Neural cell (in vitro differentiated cells): ENCODE measurements around the gene PAOX. TPM values are rescaled to one million over a fixed set of nuclear protein-coding genes. Genes with fewer than 3 reads are reported as not detected.
"Not testable (repeated sequence)": the region's sequence is repeated elsewhere in the genome, so short reads cannot be mapped to it uniquely, and the experiment has no call there.

Source experiments
- H2AFZ ChIP-seq: fragments of 200-600, 300-800 bp; sonication (generic), shearing (Covaris generic); 2 replicates; pipeline ENCODE4 v1.6.0; 2014; ENCODE audit warnings: low read depth, mild to moderate bottlenecking, antibody characterized with exemption, low read length, moderate library complexity
- H3F3A ChIP-seq: fragments of 200-600 bp; shearing (Covaris generic); 2 replicates; pipeline ENCODE4 v1.6.1; 2016; ENCODE audit warnings: mild to moderate bottlenecking, moderate library complexity, mixed read lengths, antibody characterized with exemption, low read length; ENCODE audit not compliant: insufficient read depth, poor library complexity, severe bottlenecking
- H3K27ac ChIP-seq: fragments of 200-600, 300-800 bp; sonication (generic), shearing (Covaris generic); 2 replicates; pipeline ENCODE4 v1.5.1; 2014; ENCODE audit warnings: mild to moderate bottlenecking, low read length, moderate library complexity
- H3K27me3 ChIP-seq: fragments of 300-800, 200-600 bp; sonication (generic), shearing (Covaris generic); 2 replicates; pipeline ENCODE4 v1.6.0; 2014; ENCODE audit warnings: mild to moderate bottlenecking, low read depth, low read length, moderate library complexity; ENCODE audit not compliant: insufficient read depth
- H3K36me3 ChIP-seq: fragments of 300-800, 200-600 bp; sonication (generic), shearing (Covaris generic); 2 replicates; pipeline ENCODE4 v1.5.1; 2014; ENCODE audit warnings: mild to moderate bottlenecking, antibody characterized with exemption, low read length, moderate library complexity; ENCODE audit not compliant: insufficient read depth
- H3K4me2 ChIP-seq: fragments of 300-800, 200-600 bp; sonication (generic), shearing (Covaris generic); 2 replicates; pipeline ENCODE4 v1.6.0; 2014; ENCODE audit warnings: mild to moderate bottlenecking, low read length
- H3K4me3 ChIP-seq: fragments of 300-800, 200-600 bp; sonication (generic), shearing (Covaris generic); 2 replicates; pipeline ENCODE4 v1.5.1; 2014; ENCODE audit warnings: mild to moderate bottlenecking, low read length, moderate library complexity
- H3K79me2 ChIP-seq: fragments of 200-600 bp; shearing (Covaris generic); replicated peaks from 2 replicates; pipeline ENCODE4 v1.6.0; 2014; ENCODE audit warnings: mild to moderate bottlenecking, low read length, moderate library complexity; ENCODE audit not compliant: insufficient read depth
- H3K9ac ChIP-seq: fragments of 300-800, 200-600 bp; sonication (generic), shearing (Covaris generic); 2 replicates; pipeline ENCODE4 v1.6.1; 2016; ENCODE audit warnings: mild to moderate bottlenecking, low read length, mixed read lengths
- H3K9me2 ChIP-seq: fragments of 200-600 bp; shearing (Covaris generic); 2 replicates; pipeline ENCODE4 v1.6.1; 2016; ENCODE audit warnings: mild to moderate bottlenecking, low read length, mixed read lengths; ENCODE audit not compliant: insufficient read depth
- H3K9me3 ChIP-seq: fragments of 200-600, 300-800 bp; sonication (generic), shearing (Covaris generic); 2 replicates; pipeline ENCODE4 v1.6.1; 2016; ENCODE audit warnings: mild to moderate bottlenecking, mixed run types, low read length, moderate library complexity, mixed read lengths
- H4K20me1 ChIP-seq: fragments of 200-600 bp; shearing (Covaris generic); 2 replicates; pipeline ENCODE4 v1.6.1; 2016; ENCODE audit warnings: mild to moderate bottlenecking, mixed run types; ENCODE audit not compliant: insufficient read depth
- CTCF ChIP-seq: fragments of 450-650 bp; IDR thresholded peaks from 2 replicates; pipeline ENCODE4 v1.5.1; 2014; ENCODE audit warnings: antibody characterized with exemption, mild to moderate bottlenecking, moderate library complexity; ENCODE audit not compliant: poor library complexity, severe bottlenecking
- EP300 ChIP-seq: fragments of 450-650 bp; conservative IDR thresholded peaks from 2 replicates; pipeline ENCODE4 v1.6.1; 2014; ENCODE audit warnings: antibody characterized with exemption, mild to moderate bottlenecking, moderate library complexity; ENCODE audit not compliant: poor library complexity, severe bottlenecking
- EZH2 ChIP-seq: fragments of 200-600, 300-800 bp; shearing (Covaris generic), sonication (generic); IDR thresholded peaks from 2 replicates; pipeline ENCODE4 v1.6.1; 2014; ENCODE audit warnings: antibody characterized with exemption, low read length, borderline replicate concordance, mild to moderate bottlenecking; ENCODE audit not compliant: insufficient read depth, poor library complexity, severe bottlenecking
- MXI1 ChIP-seq: fragments of 450-650 bp; conservative IDR thresholded peaks from 2 replicates; pipeline ENCODE4 v1.6.1; 2014; ENCODE audit warnings: antibody characterized with exemption, mild to moderate bottlenecking; ENCODE audit not compliant: poor library complexity, severe bottlenecking
- POLR2AphosphoS5 ChIP-seq: IDR thresholded peaks from 2 replicates; pipeline ENCODE4 v1.6.1; 2012
- RAD21 ChIP-seq: fragments of 450-650 bp; conservative IDR thresholded peaks from 2 replicates; pipeline ENCODE4 v1.6.1; 2014; ENCODE audit warnings: antibody characterized with exemption, mild to moderate bottlenecking, moderate library complexity
- REST ChIP-seq: IDR thresholded peaks from 2 replicates; pipeline ENCODE4 v1.6.1; 2012; ENCODE audit warnings: borderline replicate concordance
- SMC3 ChIP-seq: fragments of 450-650 bp; conservative IDR thresholded peaks from 2 replicates; pipeline ENCODE4 v1.6.1; 2014; ENCODE audit warnings: antibody characterized with exemption, mild to moderate bottlenecking, moderate library complexity; ENCODE audit not compliant: poor library complexity
- TAF1 ChIP-seq: IDR thresholded peaks from 2 replicates; pipeline ENCODE4 v1.6.1; 2012; ENCODE audit warnings: low read depth
- polyA plus RNA-seq: library from polyadenylated mRNA; depleted of rRNA; stranded (reverse); fragments of >200 nt; gene quantifications from 2 replicates; pipeline ENCODE4 v1.2.3, GENCODE V29; 2014

PAOX gene
- polyA plus RNA-seq, 1 donor from 2014 or later, result 3.0 TPM

GRCh38 chr10:133375357-133376115 lies 3.5 kb upstream of the PAOX start:
- no peak overlapping the region for H2AFZ ChIP-seq
- no peak overlapping the region for H3K9ac ChIP-seq

GRCh38 chr10:133376183-133376582 lies 2.9 kb upstream of the PAOX start:
- not testable (repeated sequence) for H3K4me3 ChIP-seq, H3K27ac ChIP-seq

More at GRCh38 chr10:133375357-133376115, 3.5 kb upstream of the PAOX start:
- Histone ChIP-seq H4K20me1 (no peaks in the 10 kb centered on the region), H3K36me3 (no peaks in the 10 kb centered on the region), H3K27ac (no peak overlapping the region), H3F3A (no peaks in the 10 kb centered on the region), H3K79me2 (peaks cover 4% of the 10 kb centered on the region), H3K9me2 (no peaks in the 10 kb centered on the region), H3K9me3 (no peaks in the 10 kb centered on the region), H3K27me3 (peaks cover 9% of the 10 kb centered on the region), H3K4me2 (no peak overlapping the region), H3K4me3 (no peak overlapping the region)
- TF ChIP-seq MXI1 (no peak), EZH2 (no peak), SMC3 (no peak), CTCF (no peak), TAF1 (no peak), POLR2AphosphoS5 (no peak), RAD21 (no peak), REST (no peak), EP300 (no peak)

More at GRCh38 chr10:133376183-133376582, 2.9 kb upstream of the PAOX start:
- not testable (repeated sequence) for H3K9me2 ChIP-seq, H3K9ac ChIP-seq, H3K4me2 ChIP-seq, H3K36me3 ChIP-seq, H4K20me1 ChIP-seq, H3K9me3 ChIP-seq, H3F3A ChIP-seq, H3K27me3 ChIP-seq, H3K79me2 ChIP-seq, H2AFZ ChIP-seq
